ENCODE results near the gene NUDT4. TPM values are rescaled to one million over a fixed set of nuclear protein-coding genes. Genes with fewer than 3 reads are reported as not detected.

The NUDT4 gene
- total and polyA plus RNA-seq, 2 of the 13 experiments (the other 11 are each of a cell fraction or from before 2014, with no cell fraction given), result 37.3 to 70.1 TPM

GRCh38 chr12:93441617-93442410 is 64.1 kb downstream of the NUDT4 start, which contains the start of gene UBE2N (continued):
- TF ChIP-seq ZNF879 (CRISPR knock-in tag; IDR thresholded peaks at IDR 0.05) (no peak), SP5 (CRISPR knock-in tag; IDR thresholded peaks at IDR 0.05; ENCODE audit: borderline replicate concordance, low read depth) (peak; percentile 59; the same call in 1 of the 2 replicates), MLX (CRISPR knock-in tag; IDR thresholded peaks at IDR 0.05) (no peak; the same call in 1 of the 2 replicates), TFDP1 (CRISPR knock-in tag; IDR thresholded peaks at IDR 0.05; ENCODE audit: borderline replicate concordance) (peak; percentile 81; the same call in 1 of the 2 replicates), DRAP1 (CRISPR knock-in tag; IDR thresholded peaks at IDR 0.05) (peak; percentile 68; the same call in 1 of the 2 replicates), ZNF546 (CRISPR knock-in tag; conservative IDR thresholded peaks at IDR 0.05) (peak; percentile 89), ZNF609 (CRISPR knock-in tag; IDR thresholded peaks at IDR 0.05; ENCODE audit: borderline replicate concordance) (peak; percentile 54; the same call in 1 of the 2 replicates), ZFX (CRISPR knock-in tag; IDR thresholded peaks at IDR 0.05; ENCODE audit: low read depth) (peak; percentile 87), ZNF616 (CRISPR knock-in tag; IDR thresholded peaks at IDR 0.05; ENCODE audit: low read depth) (peak; percentile 21; the same call in 1 of the 2 replicates), ZNF430 (CRISPR knock-in tag; IDR thresholded peaks at IDR 0.05) (peak; percentile 75; the same call in 1 of the 2 replicates), ZNF704 (CRISPR knock-in tag; IDR thresholded peaks at IDR 0.05; ENCODE audit: borderline replicate concordance) (no peak; the same call in 1 of the 2 replicates), PRMT3 (CRISPR knock-in tag; IDR thresholded peaks at IDR 0.05; ENCODE audit: borderline replicate concordance, low read depth) (no peak), RFXAP (CRISPR knock-in tag; IDR thresholded peaks at IDR 0.05; ENCODE audit: borderline replicate concordance) (peak; percentile 97), IKZF1 (IDR thresholded peaks at IDR 0.05) (no peak), RNF2 (conservative IDR thresholded peaks at IDR 0.05; ENCODE audit: low read depth) (peak; percentile 83; the same call in 1 of the 2 replicates), ETS1 (CRISPR knock-in tag; IDR thresholded peaks at IDR 0.05) (peak; percentile 61), SOX5 (CRISPR knock-in tag; IDR thresholded peaks at IDR 0.05; ENCODE audit: borderline replicate concordance) (0 out of 2 replicates have a peak, but pooled peaks have one; percentile 40)

Data from HepG2 (cell line).